H9 (cell line): ENCODE data around the gene DGKD. TPM values are rescaled to one million over a fixed set of nuclear protein-coding genes. Genes with fewer than 3 reads are reported as not detected.
A peak's percentile ranks its signal among the peaks of the same experiment; 100 is the strongest.

Experiments used
- DNase-seq: peaks from one replicate; pipeline ENCODE4 v3.0.0-alpha.2; 2017
- H2AFZ ChIP-seq: one replicate; pipeline ENCODE4 v1.6.1; 2013; ENCODE audit warnings: mild to moderate bottlenecking, low read length, control low read depth, moderate library complexity
- H2AK5ac ChIP-seq: 2 replicates; pipeline ENCODE4 v1.6.1; 2013; ENCODE audit warnings: low read length, control low read depth, mixed read lengths; ENCODE audit not compliant: insufficient read length
- H2BK120ac ChIP-seq: one replicate; pipeline ENCODE4 v1.6.1; 2013; ENCODE audit warnings: low read depth, mild to moderate bottlenecking, low read length, control low read depth, inconsistent platforms; ENCODE audit not compliant: poor library complexity, severe bottlenecking
- H2BK12ac ChIP-seq: 2 replicates; pipeline ENCODE4 v1.6.1; 2013; ENCODE audit warnings: low read length, control low read depth, mixed read lengths, low read depth; ENCODE audit not compliant: insufficient read length
- H2BK15ac ChIP-seq: 2 replicates; pipeline ENCODE4 v1.6.1; 2013; ENCODE audit warnings: low read depth, low read length, control low read depth
- H2BK20ac ChIP-seq: one replicate; pipeline ENCODE4 v1.6.1; 2013; ENCODE audit warnings: low read depth, mild to moderate bottlenecking, low read length, control low read depth, inconsistent platforms; ENCODE audit not compliant: poor library complexity, severe bottlenecking
- H2BK5ac ChIP-seq: 2 replicates; pipeline ENCODE4 v1.6.1; 2013; ENCODE audit warnings: low read length, control low read depth, mixed read lengths; ENCODE audit not compliant: insufficient read length
- H3K14ac ChIP-seq: 2 replicates; pipeline ENCODE4 v1.6.1; 2013; ENCODE audit warnings: low read length, control low read depth; ENCODE audit not compliant: insufficient read depth
- H3K18ac ChIP-seq: 2 replicates; pipeline ENCODE4 v1.6.1; 2013; ENCODE audit warnings: low read depth, mild to moderate bottlenecking, mixed read lengths, low read length, control low read depth; ENCODE audit not compliant: insufficient read length
- H3K23ac ChIP-seq: 2 replicates; pipeline ENCODE4 v1.6.1; 2013; ENCODE audit warnings: low read length, control low read depth, mixed read lengths, low read depth; ENCODE audit not compliant: insufficient read length
- H3K23me2 ChIP-seq: 2 replicates; pipeline ENCODE4 v1.6.1; 2013; ENCODE audit warnings: low read depth, mild to moderate bottlenecking, mixed read lengths, low read length, control low read depth; ENCODE audit not compliant: insufficient read length, poor library complexity, severe bottlenecking
- H3K27ac ChIP-seq: 2 replicates; pipeline ENCODE4 v1.5.1; 2013; ENCODE audit warnings: low read length, control low read depth, mixed read lengths, low read depth; ENCODE audit not compliant: insufficient read length
- H3K27me3 ChIP-seq: 2 replicates; pipeline ENCODE4 v1.6.1; 2013; ENCODE audit warnings: low read length, control low read depth, inconsistent platforms; ENCODE audit not compliant: insufficient read depth
- H3K4ac ChIP-seq: 2 replicates; pipeline ENCODE4 v1.6.1; 2013; ENCODE audit warnings: low read depth, mild to moderate bottlenecking, control low read depth, inconsistent platforms, low read length, moderate library complexity
- H3K4me1 ChIP-seq: 2 replicates; pipeline ENCODE4 v1.6.1; 2013; ENCODE audit warnings: low read length, control low read depth, inconsistent platforms; ENCODE audit not compliant: insufficient read depth
- H3K4me2 ChIP-seq: 2 replicates; pipeline ENCODE4 v1.6.1; 2013; ENCODE audit warnings: low read length, control low read depth, mixed read lengths; ENCODE audit not compliant: insufficient read length, insufficient read depth
- H3K56ac ChIP-seq: 2 replicates; pipeline ENCODE4 v1.6.1; 2013; ENCODE audit warnings: low read depth, mild to moderate bottlenecking, mixed read lengths, low read length, control low read depth; ENCODE audit not compliant: insufficient read length
- H3K79me1 ChIP-seq: 2 replicates; pipeline ENCODE4 v1.6.1; 2013; ENCODE audit warnings: low read depth, mild to moderate bottlenecking, moderate library complexity, low read length, control low read depth, inconsistent platforms; ENCODE audit not compliant: insufficient read depth, poor library complexity, severe bottlenecking
- H3K79me2 ChIP-seq: 2 replicates; pipeline ENCODE4 v1.6.1; 2013; ENCODE audit warnings: low read length, control low read depth, inconsistent platforms; ENCODE audit not compliant: insufficient read depth
- H3K9ac ChIP-seq: 2 replicates; pipeline ENCODE4 v1.6.1; 2013; ENCODE audit warnings: low read length, control low read depth, mixed read lengths; ENCODE audit not compliant: insufficient read length; ENCODE audit errors: extremely low read depth
- H3K9me3 ChIP-seq: one replicate; pipeline ENCODE4 v1.6.1; 2013; ENCODE audit warnings: low read depth, low read length, inconsistent platforms; ENCODE audit not compliant: control insufficient read depth
- H3T11ph ChIP-seq: one replicate; pipeline ENCODE4 v1.6.1; 2013; ENCODE audit warnings: mild to moderate bottlenecking, low read length, control low read depth, inconsistent platforms
- H4K20me1 ChIP-seq: one replicate; pipeline ENCODE4 v1.6.1; 2013; ENCODE audit not compliant: control insufficient read depth, insufficient read length, insufficient read depth
- H4K5ac ChIP-seq: 2 replicates; pipeline ENCODE4 v1.6.1; 2013; ENCODE audit warnings: low read depth, mild to moderate bottlenecking, mixed read lengths, low read length, control low read depth; ENCODE audit not compliant: insufficient read length
- H4K8ac ChIP-seq: replicated peaks from 2 replicates; pipeline ENCODE4 v1.6.1; 2013; ENCODE audit warnings: low read length, control low read depth, mixed read lengths, low read depth; ENCODE audit not compliant: insufficient read length
- H4K91ac ChIP-seq: 2 replicates; pipeline ENCODE4 v1.6.1; 2013; ENCODE audit warnings: low read depth, mild to moderate bottlenecking, moderate library complexity, mixed read lengths, low read length, control low read depth; ENCODE audit not compliant: insufficient read length
- H3K27ac Mint-ChIP-seq, 3 experiments: 2 replicates in 2 of 3; 3 replicates in 1 of 3; pipeline ENCODE4 v1.8.0; 2020 to 2021; ENCODE audit warnings: mixed read lengths in 3 of 3, mild to moderate bottlenecking in 1 of 3, moderate library complexity in 1 of 3
- H3K27me3 Mint-ChIP-seq: 2 replicates; pipeline ENCODE4 v1.8.0; 2021; ENCODE audit warnings: low read depth, mild to moderate bottlenecking, moderate library complexity, mixed read lengths
- H3K36me3 Mint-ChIP-seq, 3 experiments: 2 replicates in 2 of 3; 3 replicates in 1 of 3; pipeline ENCODE4 v1.8.0; 2020 to 2021; ENCODE audit warnings: low read depth in 3 of 3, mixed read lengths in 3 of 3; ENCODE audit not compliant: insufficient read depth in 1 of 3
- H3K4me1 Mint-ChIP-seq, 2 experiments: 2 replicates each; pipeline ENCODE4 v1.8.0; 2020; ENCODE audit warnings: mixed read lengths in 2 of 2
- H3K4me3 Mint-ChIP-seq, 2 experiments: 2 replicates in 1 of 2; 3 replicates in 1 of 2; pipeline ENCODE4 v1.8.0; 2020 to 2021; ENCODE audit warnings: mild to moderate bottlenecking in 2 of 2, mixed read lengths in 2 of 2, moderate library complexity in 1 of 2
- H3K9me3 Mint-ChIP-seq, 2 experiments: 2 replicates in 1 of 2; 3 replicates in 1 of 2; pipeline ENCODE4 v1.8.0; 2020; ENCODE audit warnings: mild to moderate bottlenecking in 2 of 2, mixed read lengths in 2 of 2, moderate library complexity in 1 of 2
- CTCF ChIP-seq: fragments of 200-600 bp; sonication (generic); conservative IDR thresholded peaks from 3 replicates; pipeline ENCODE4 v1.8.0; 2021; ENCODE audit warnings: antibody characterized with exemption, mild to moderate bottlenecking
- WGBS: extraction: QIAGEN DNeasy Blood & Tissue Kit; methylation state at CpG from one replicate; pipeline ENCODE4 v1.1.7; 2013; ENCODE audit warnings: missing lambda C conversion rate, low lambda C conversion rate, mixed read lengths; ENCODE audit not compliant: insufficient read length; ENCODE audit errors: extremely low coverage; 5-methylcytosine and 5-hydroxymethylcytosine counted together
- total RNA-seq: library from RNA; stranded (reverse); gene quantifications from 2 replicates; pipeline ENCODE4 v1.2.1, GENCODE V29; 2021

The DGKD gene
- total RNA-seq, 1 experiment from 2014 or later: 20.7 TPM

DNA sequence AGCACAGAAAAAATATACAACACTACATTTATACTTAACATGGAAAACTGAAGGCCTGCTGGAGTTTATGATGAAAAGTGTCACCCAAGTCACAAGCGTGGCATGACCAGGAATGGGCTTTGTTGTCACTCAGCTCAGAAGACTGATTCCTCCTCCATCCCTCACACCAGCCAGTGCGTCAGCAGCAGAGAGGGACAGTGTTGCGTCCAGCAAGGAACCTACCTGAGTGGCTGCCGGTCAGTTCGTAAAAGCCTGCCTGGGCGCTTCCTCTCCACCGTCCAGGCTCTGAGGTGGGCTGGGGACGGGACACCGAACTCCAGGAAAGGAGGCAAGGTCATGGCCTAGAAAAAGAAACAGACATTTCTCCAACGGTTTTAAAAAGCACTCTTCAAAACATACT, 134.8 kb downstream of the DGKD start:
- Histone ChIP-seq H3K4me1 (no peaks in the 10 kb centered on the region), H3K27ac (no peak overlapping the region), H3K79me1 (no peaks in the 10 kb centered on the region), H4K5ac (no peak overlapping the region), H2BK5ac (no peak overlapping the region), H3K18ac (no peak overlapping the region), H4K91ac (no peak overlapping the region), H3K27me3 (no peaks in the 10 kb centered on the region), H2BK12ac (no peak overlapping the region), H3K56ac (no peak overlapping the region), H2AFZ (no peak overlapping the region), H2BK20ac (no peak overlapping the region), H3K23ac (no peak overlapping the region), H3K4ac (no peak overlapping the region), H3K23me2 (no peaks in the 10 kb centered on the region), H2BK120ac (no peak overlapping the region), H4K8ac (no peak overlapping the region), H4K20me1 (no peaks in the 10 kb centered on the region), H3T11ph (no peak overlapping the region), H3K9ac (no peak overlapping the region), H3K14ac (no peak overlapping the region), H3K4me2 (no peak overlapping the region), H2BK15ac (no peak overlapping the region), H3K79me2 (no peaks in the 10 kb centered on the region), H3K9me3 (no peaks in the 10 kb centered on the region), H2AK5ac (no peak overlapping the region)
- Mint-ChIP-seq H3K4me1 (no peaks in the 10 kb centered on the region), H3K36me3 (peaks cover 7 to 11% (median 9%) of the 10 kb centered on the region in 3 experiments; a peak in 5 of 7 replicates), H3K4me3 (no peak overlapping the region), H3K27me3 (no peaks in the 10 kb centered on the region), H3K27ac (peak overlapping the region; percentile 9 to 63 (median 37); a peak in 3 of 7 replicates), H3K9me3 (peaks cover 0 to under 1% of the 10 kb centered on the region in 2 experiments; a peak in 1 of 5 replicates)
- no CpG with 5 or more reads among the region's 10 CpGs for WGBS
- TF ChIP-seq CTCF: no peak
- DNase-seq: no peak
